Measurements from ENCODE around the gene ING1.
"Not testable (repeated sequence)": the region's sequence is repeated elsewhere in the genome, so short reads cannot be mapped to it uniquely, and the experiment has no call there.

Gene ING1

DNA sequence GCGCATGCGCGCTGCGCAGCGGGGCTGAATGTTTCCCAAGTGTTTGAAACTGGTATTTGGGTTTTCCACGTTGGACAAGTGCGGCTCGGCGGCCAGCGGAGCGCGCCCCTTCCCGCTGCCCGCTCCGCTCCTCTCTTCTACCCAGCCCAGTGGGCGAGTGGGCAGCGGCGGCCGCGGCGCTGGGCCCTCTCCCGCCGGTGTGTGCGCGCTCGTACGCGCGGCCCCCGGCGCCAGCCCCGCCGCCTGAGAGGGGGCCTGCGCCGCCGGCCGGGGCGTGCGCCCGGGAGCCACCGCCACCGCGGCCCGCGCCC, at the start of gene ING1:
Gene ING1 (plus strand): TSS at position 59 of the 311 bp plus-strand sequence. CDS start 450 bp downstream, outside the sequence.
- no peak for FAIRE-seq

GRCh38 chr13:110664041-110664440, 49.5 kb upstream of the ING1 start:
- FAIRE-seq (no peak), DNase-seq (ENCODE audit: low spot score) (no peak)

More for the DNA sequence above, at the start of gene ING1:
- no peak for DNase-seq (ENCODE audit: low spot score)

GRCh38 chr13:110664673-110665072, 48.8 kb upstream of the ING1 start:
- FAIRE-seq (no peak), DNase-seq (ENCODE audit: low spot score) (no peak)

- FAIRE-seq: no peak
Measured at GRCh38 chr13:110665491-110666254, 47.8 kb upstream of the ING1 start.

GRCh38 chr13:110666255-110666533, 47.3 kb upstream of the ING1 start:
- DNase-seq (ENCODE audit: low spot score) (no peak), FAIRE-seq (no peak)

More at GRCh38 chr13:110665491-110666254, 47.8 kb upstream of the ING1 start:
- no peak for DNase-seq (ENCODE audit: low spot score)

DNA sequence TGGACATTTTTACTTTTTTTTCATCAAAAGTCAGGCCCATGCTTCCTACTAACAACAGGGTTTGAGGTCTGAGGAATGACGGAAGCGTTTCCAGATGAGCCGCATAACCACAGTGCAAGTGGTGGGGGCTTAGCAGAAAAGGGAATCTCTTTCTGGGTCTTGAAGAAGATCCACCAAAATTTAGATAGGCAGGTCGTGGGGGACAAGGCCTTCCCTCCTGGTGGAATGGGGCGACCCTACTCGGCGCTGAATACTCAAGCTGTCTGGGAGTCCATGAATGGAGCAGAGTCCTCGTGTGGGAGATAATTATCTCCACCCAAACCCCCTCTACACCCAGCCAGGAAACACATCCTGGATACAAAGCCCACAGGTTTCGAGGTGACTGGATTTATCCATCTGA, 44.5 kb upstream of the ING1 start:
- DNase-seq (ENCODE audit: low spot score): no peak

GRCh38 chr13:110669814-110670213, 43.7 kb upstream of the ING1 start:
- DNase-seq (ENCODE audit: low spot score); FAIRE-seq: not testable (repeated sequence)

More for the DNA sequence above, 44.5 kb upstream of the ING1 start:
- FAIRE-seq: no peak

- FAIRE-seq (no peak), DNase-seq (ENCODE audit: low spot score) (no peak)
Measured at GRCh38 chr13:110676595-110677587, 36.6 kb upstream of the ING1 start.

GRCh38 chr13:110677731-110678545, 35.6 kb upstream of the ING1 start:
- no peak for DNase-seq (ENCODE audit: low spot score)
- FAIRE-seq: no peak

DNA sequence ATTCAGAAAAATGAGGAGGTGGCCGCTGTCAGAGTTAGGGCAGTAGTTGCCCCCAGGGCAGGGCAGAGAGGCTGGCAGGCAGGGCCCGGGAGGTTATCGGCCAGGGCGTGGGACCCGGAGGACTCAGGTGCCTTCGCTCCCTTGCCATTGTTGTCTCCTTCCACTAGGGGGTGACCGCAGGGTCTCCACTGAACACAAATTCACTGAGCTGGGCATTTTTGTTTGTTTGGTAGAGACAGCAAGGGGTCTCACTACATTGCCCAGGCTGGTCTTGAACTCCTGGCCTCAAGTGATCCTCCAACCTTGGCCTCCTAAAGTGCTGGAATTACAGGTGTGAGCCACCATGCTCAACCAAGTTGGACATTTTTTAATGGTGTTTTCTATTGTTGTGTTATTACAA, 32.6 kb upstream of the ING1 start:
- DNase-seq (ENCODE audit: low spot score) (no peak), FAIRE-seq (no peak)

DNA sequence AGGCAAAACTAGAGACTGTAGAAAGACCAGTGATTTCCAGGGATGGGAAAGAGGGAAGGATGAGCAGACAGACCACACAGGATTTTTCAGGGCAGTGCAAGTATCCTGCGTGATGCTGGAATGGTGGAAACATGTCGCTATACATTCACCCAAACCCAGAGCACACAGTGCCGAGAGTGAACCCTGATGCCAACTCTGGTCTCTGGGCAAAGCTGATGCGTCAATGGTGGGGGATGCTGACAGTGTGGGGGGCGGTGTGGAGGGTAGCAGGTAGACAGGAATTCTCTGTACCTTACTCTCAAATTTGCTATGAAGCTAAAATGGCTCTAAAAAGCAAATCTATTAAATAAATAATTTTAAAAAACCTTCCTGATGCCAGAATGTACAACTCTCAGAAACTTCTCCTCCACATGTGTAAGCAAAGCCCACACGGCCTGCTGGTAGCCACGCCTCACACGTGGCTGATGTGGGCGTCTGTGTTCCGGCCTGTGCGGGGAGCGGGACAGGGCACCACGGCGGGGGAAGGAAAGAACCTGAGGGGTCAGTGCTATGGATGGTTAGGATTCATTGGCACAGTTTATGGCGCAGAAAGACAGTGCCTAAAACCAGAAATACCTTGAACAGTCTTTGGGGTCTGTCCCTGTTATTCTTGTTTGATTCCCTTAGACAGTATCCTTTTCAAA, 31.5 kb upstream of the ING1 start:
- no peak for DNase-seq (ENCODE audit: low spot score)
- FAIRE-seq: no peak

DNA sequence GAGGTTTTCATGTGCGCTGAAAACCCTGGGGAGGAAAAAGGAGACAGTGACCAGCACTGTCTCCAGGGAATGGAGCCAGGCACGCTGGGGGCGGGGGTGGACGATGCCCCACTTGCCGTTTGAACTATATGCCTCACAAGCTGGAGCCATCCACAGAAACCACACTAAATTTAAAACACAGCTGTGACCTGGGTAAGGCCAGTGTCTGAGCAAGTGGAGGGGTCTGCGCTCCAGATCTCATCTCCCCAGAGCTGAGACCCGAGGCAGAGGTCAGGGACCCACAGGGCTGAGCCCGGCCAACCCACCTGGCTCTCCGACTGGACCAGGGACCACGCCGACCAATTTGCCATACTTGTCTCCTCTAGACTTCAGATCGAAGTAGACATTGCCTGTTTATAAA, 30.8 kb upstream of the ING1 start:
- DNase-seq (ENCODE audit: low spot score) (no peak), FAIRE-seq (no peak)

DNA sequence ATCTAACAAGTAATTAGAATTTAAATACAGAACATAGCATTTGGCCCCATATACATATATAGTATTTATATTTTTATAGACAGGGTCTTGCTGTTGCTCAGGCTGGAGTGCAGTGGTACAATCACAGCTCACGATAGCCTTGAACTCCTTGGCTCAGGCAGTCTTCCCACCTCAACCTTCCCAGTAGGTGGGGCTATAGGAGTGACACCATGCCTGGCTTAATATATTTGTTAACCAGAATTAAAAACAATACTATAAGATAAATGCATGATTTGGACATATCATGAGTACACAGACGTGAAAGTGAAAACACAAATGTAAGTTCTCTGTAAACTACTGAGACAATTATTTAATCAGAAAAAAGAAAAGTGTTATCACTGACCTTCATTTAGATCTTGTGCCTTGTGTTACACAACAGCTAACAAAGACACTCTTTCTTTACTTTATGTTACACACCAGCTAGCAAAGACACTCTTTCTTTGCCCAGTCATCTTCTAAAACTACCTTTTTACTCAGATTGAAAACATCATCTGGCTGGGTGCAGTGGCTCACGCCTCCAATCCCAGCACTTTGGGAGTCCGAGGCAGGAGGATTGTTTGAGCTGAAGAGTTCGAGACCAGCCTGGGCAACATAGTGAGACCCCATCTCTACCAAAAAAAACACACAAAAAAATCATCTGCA, 30.2 kb upstream of the ING1 start:
- DNase-seq (ENCODE audit: low spot score): no peak
- FAIRE-seq: no peak

DNA sequence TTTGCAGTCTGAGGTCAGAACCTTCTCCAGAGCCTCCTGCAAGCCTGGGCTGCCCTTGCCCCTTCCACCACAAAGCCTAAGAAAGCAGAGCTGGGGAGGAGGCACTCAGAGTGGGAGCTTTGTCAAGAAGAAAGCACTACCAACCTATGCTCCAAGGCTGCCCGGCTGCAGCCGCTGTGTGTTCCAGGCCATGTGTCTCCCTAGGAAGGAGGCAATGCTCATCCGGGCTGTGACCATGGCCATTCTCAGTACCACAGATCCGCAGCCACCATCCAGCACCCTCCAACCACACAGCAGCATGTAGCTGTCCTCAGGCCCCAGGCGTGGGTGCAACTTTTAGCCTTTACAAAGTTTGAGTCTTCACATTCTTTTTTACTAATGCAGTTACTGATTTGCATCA, 29.6 kb upstream of the ING1 start:
- no peak for DNase-seq (ENCODE audit: low spot score)
- no peak for FAIRE-seq

DNA sequence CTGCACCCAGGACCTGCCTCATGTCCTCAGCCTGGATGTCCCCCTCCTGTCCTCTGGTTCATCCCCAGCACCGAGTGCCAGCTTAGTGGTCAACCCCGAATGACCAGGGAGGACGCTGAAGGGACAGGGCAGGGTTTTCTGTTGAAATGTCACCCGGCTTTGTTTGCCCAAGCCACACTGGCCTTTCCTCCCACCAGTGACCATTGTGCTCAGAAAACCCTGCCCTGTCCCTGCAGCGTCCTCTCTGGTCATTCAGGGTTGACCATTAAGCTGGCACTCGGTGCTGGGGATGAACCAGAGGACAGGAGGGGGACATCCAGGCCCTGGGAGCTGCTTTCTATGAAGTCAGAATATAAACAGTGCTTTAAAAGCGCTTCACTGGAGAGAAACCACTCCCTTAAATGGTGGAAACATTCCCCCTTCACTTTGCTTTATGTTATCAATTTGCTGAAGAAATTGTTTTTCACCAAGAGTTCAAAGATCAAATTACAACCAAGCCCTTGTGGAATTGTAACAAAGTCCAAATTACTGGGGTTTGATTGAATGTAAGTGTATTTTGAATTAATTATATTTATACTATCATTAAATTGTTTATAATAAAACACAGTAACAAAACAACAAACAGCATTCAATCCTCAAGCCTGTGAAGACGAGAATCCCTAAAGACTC, 29.0 kb upstream of the ING1 start:
- FAIRE-seq (no peak), DNase-seq (ENCODE audit: low spot score) (no peak)

DNA sequence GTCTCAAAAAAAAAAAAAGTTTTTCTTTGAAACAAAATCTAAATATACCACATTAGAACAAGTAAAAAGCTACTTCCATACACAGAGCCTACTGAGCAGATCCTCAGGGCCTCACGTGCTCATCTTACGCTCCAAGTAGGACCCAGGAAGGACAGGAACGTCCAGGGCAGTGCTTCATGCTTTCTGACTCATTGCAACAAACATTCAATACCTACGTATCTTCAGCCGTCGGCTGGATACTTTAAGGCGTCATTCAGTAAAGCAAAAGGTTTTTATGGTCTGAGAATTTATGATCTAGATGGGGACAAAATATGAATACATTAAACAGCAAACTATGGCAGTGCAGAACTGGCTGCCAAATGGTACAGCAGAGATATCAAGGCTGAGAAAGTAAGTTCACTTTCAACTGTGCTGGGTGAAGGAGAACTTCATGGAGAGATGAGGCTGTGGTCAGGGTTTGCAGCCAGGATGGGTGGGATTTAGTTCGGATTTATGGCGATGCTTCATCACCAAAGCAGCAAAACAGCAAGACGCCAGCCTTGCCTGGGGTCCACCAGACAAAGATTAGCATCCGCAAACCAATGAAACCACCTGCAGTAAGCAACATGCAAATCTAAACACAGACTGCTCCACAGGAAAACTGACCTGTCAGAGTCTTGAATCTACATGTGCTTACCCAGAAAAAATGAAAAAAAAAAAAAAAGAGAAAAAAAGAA, 28.0 kb upstream of the ING1 start:
- FAIRE-seq: no peak
- no peak for DNase-seq (ENCODE audit: low spot score)

DNA sequence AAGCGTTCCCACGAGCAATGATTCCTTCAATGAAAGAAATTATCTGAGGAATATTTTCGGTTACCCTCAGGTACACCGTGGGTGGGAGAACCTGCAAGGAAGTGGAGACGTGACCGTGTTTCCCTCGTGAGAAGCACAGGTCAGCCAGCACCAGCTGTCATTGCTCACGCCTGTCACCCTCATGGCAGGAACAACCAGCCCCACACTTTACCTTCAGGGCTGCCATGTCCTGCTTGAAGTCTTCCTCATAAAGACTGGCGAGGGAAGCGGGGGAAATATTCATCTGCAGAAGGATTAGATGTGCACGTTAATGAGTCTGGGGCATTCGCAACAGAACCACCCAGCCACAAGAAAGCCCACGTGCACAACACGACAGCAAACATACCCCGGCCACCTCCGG, 25.8 kb upstream of the ING1 start:
- DNase-seq (ENCODE audit: low spot score) (no peak), FAIRE-seq (no peak)

- FAIRE-seq: no peak
Measured at GRCh38 chr13:110689041-110689440, 24.5 kb upstream of the ING1 start.

DNA sequence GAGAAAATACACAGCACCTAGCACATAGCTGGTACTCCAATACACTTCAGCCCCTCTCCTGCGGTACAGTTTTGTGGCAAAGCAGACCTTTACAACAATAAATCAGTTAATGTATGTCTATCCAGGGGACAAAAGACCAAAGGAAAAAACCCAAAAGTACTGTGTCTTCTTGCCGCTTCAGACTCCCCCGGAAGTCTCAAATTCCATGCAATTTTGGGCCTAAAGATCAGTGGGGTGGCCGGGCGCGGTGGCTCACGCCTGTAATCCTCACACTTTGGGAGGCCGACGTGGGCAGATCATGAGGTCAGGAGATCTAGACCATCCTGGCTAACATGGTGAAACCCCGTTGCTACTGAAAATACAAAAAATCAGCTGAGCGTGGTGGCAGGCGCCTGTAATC, 23.8 kb upstream of the ING1 start:
- FAIRE-seq: no peak
- DNase-seq (ENCODE audit: low spot score): no peak

More at GRCh38 chr13:110689041-110689440, 24.5 kb upstream of the ING1 start:
- DNase-seq (ENCODE audit: low spot score): no peak

All from RCC 7860 (cell line).